HG02571 (cell line): Measurements from ENCODE around the gene PPP1R11.

Experiments used
- ATAC-seq: cut with Tn5 transposase; IDR thresholded peaks from one replicate; pipeline ENCODE4 v1.9.1; 2021; ENCODE audit warnings: mild to moderate bottlenecking, moderate library complexity; ENCODE audit not compliant: unreplicated experiment

PPP1R11 gene

DNA sequence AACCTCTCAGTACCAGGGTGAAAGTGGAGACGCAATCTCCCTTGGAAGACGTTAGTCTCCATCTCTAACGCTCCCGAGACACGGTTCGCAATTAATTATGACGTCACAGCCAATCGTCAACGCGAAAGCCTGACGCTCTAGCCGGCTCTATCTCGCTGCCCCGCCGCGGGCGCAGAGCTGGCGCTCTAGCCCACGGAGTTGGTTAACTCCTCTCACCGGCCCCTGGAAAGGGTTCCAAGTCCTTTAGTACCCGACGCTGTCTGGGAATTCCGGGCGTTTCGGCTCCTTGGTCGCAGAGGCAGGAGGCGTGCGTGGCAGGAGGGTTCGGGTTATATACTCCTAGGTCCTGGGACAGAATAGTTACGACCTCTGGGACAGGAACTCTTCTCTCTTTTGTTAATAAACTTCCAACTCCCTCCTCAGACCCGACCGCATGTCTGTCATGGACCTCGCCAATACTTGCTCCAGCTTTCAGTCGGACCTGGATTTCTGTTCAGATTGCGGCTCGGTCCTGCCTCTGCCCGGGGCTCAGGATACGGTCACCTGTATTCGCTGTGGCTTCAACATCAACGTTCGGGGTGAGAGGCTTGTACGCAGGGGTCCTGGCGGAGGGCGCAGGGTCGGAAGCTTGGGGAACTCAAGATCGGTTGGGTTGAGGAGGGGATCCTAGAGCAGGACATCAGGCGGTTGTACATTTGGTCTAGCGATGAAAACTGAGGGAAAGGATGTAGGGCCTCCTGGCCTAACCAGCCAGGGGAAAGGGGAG, 5.7 kb upstream of the PPP1R11 start, which contains the start of gene POLR1H:
Gene POLR1H, plus strand, starts transcription at position 174 of the 766 bp plus-strand sequence. Its CDS starts 260 bp downstream, at position 434.
- ATAC-seq, result peak; percentile 87

DNA sequence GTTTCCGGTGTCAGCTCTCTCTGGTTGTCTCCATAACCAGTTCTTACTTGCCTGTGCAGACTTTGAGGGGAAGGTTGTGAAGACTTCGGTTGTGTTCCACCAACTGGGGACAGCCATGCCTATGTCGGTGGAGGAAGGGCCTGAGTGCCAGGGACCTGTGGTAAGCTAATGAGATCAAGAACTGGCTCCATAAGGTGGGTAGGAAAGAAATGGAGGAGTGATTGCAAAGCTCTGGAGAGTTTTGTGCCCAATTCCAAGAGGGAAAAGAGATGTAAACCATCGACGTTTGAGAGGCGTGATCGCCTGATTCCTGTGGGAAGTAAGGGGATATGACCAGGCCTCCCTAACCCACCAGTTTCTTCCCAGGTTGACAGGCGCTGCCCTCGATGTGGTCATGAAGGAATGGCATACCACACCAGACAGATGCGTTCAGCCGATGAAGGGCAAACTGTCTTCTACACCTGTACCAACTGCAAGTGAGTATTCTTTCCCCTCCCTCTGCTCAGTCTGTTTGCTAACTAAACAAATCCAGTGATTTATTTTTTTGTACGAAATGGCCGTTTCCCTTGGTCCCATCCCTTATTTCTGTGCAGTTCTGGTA, 5.0 kb upstream of the PPP1R11 start:
- no peak for ATAC-seq

DNA sequence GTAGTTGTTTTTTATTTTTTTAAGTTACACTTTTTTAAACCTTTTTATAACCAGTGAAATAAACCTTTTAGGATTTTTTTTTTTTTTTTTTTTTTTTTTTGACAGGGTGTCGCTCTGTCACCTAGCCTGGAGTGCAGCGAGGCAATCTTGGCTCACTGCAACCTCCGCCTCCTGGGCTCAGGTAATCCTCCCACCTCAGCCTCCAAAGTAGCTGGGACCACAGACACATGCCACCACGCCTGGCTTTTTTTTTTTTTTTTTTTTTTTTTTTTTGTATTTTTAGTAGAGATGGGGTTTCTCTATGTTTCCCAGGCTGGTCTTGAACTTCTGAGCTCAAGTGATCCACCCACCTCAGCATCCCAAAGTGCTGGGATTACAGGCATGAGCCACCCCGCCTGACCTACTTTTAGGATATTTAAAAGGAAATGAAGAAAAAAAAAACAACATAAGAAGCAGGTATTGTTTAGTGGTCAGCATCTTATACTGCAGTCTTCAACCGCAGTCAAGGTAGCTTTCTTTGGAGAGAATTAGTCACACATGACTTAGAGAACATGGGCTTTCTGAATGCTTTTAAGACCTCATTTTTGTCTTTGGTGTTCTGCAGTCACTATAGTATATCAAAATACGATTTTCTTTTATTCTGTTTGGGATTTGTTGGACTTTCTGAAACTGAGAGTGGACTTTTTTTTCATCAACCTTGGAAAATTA, 4.4 kb upstream of the PPP1R11 start:
- no peak for ATAC-seq

DNA sequence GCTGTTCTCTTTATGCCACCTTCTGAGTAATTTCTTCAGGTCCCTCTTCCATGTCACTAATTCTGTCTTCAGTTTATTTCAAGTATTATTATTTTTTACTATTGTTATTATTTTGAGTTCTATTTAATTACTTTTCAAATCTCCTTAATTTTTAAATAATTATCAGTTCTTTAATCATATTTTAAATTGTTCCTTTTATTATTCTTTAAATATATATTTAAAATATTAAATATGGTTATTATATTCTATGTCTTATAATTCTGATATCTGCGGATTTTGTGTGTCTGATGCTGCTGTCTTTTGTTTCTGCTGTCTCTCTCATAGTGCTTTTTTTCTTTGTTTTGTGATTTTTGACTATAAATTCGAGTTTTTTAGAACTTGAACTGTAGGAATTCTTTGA, 3.7 kb upstream of the PPP1R11 start:
- ATAC-seq, result no peak

DNA sequence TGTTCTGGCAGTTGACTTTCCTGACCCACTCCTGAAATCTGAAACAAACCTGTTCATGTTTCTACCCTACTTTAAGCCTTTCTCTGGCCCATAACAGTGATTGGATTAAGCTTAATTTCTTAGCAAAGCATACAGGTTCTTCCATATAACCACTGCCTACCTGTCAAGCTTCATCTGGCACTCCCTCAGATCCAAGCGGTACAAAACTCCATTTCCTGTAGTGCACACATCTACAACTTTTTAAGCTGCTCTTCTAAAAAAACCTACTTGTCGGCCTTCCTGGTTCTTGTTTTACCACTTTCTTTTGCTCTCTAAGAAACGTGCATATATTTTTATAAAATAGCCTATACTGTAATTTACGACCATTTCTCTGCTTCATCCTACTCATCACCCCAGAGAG, 916 bp upstream of the PPP1R11 start:
- no peak for ATAC-seq

DNA sequence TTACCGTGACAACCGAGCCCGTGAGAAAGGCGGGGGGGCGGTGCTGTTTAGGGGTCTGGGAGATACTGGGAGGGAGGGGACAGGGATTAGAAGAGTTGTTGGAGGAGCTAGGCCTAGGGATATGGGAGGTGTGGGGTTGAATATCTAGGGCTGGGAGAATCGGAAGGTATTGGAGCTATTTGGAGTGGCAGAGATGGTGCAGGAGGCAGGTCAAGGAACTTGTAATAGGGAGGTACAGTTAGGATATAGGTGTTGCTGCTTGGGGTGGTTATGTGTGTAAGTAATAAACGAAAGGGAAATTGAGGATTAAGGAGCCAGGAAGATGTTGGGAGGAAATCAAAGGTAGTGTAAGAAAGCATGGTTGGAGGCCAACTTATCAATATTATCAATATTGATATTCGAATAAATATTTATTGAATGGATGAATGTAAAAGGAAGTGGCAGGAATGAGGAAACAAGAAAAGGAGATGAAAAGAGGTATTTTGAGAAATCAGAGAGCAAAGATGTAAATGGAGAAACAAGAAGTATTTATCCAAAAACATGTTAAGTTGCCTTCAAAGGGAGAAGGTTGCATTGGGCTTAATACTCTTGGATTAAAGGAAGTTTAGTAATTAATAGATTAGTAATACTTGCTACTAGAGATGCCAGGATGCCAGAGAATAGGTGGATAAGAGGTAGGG, 602 bp downstream of the PPP1R11 start:
- ATAC-seq, result no peak

DNA sequence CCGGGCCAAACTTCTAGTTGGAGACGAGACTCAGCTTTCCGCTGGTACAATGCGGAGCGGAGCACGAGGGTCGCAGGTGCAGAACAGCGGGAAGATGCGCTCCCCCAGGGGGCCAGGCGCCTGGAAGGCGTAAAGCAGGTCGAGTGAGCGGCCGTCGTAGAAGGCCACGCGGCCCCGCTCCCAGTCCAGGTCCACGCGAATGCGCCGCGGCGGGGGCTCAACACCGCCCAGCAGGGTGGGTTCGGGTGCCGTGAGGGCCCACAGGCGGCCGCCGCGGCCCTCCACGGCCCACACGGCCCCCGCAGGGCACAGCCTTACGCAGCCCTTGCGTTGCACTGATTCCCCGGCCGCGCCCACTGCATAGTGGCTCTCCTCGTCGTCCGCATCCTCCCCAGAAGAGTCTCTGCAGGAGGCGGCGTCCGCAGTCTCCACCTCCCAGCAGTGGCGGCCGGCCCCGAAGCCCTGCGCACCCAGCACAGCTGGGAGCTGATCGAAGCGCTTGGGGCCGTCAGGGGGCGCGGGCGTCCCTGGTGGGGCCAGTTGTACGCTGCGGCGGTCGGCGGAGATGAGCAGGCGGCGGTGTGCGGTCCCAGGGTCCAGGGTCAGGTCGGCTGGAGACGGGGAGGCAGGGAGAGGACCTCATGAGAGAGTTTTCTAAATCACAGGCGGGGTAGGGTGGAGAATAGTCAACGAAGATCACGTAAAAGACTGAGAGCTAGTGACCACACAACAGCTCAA, 4.3 kb downstream of the PPP1R11 start:
- ATAC-seq, result no peak

DNA sequence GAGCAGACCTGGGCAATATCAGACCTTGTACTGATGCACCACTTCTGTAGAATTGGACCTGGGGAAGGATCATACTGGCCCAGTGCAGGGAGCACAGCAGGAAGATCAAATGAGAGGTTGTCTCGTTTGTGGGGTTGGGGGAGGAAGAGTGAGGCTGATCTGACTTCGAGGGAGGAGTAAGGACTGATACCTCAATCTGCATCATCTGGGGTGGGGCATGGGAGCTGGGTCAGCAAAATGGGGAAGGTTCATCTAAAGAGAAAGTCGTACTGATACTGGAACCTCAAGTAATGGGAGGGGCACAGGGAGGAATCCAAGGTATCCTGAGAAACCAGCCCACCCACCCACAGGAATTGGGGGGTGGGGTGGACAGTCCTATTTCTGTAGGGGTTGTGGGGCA, 4.9 kb downstream of the PPP1R11 start:
- ATAC-seq, result no peak

DNA sequence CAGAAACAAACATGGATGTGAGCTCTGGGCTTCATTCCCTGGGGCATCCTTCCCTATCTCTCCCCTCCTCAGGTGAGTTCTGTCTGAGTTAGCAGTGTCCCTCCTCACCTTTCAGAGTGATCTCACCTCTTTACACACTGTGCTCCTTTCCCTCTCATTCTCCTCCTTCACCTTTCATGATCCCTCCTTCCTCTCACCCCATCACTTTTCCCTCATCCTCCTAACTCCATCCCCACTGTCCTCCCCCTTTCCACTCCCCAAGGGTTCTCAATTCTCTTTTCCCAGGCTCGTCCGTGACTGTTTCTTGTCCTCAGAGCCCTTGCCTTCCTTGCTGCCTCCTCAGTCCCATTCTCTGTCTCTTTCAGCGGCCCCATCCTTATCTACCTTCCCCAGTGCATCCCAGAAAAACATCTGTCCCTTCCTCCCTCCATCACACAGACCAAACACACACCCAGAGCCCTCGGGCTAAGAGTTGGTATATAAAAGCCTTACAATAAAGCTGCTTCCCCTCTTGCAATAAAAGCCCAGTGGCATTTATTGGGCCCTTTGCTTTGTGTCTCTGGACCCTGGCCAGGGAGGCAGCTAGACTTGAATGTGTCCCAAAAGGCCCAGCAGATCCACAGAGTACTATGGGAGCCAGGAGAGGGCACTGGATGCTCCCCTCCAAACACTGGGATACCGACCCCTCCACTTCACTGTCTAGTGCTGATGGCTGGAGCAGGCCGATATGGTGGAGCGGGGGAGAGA, 6.7 kb downstream of the PPP1R11 start:
- no peak for ATAC-seq

DNA sequence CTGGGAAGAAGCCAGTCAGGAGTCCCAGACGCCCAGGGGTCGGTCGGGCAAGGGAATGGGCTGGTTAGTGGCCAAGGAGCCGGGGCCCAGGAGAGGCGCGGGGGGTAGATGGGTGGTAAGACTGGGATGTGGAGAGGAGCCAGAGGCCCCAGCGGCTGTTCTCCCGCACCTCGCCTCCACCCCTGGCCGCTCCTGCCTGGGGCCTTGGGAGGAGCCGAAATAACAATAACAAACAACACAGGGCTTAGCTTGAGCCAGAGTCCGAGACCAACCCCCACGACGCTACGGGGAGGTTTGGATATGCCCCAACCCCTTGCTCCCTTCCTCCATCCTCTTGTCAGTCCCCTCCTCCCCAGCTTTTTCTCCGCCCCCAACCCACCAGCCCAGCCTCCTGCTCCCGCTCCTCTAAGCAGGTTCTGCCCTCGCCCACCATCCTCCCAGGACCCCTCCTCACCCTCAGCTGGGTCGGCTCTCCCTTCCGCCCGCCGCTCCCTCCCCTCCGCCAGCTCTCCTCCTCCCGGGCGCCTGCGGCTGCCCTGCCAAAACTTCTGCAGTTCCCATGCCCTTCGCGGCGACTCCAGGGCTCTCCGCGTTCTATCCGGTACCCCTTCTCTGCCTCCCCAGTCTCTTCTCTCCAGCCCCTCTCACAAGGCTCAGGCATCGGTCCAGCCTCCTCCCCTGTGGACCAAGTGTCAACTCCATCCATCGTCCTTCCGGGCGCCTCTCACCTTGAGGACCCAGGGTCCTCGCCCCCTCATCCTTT, 7.5 kb downstream of the PPP1R11 start:
- ATAC-seq, result no peak

DNA sequence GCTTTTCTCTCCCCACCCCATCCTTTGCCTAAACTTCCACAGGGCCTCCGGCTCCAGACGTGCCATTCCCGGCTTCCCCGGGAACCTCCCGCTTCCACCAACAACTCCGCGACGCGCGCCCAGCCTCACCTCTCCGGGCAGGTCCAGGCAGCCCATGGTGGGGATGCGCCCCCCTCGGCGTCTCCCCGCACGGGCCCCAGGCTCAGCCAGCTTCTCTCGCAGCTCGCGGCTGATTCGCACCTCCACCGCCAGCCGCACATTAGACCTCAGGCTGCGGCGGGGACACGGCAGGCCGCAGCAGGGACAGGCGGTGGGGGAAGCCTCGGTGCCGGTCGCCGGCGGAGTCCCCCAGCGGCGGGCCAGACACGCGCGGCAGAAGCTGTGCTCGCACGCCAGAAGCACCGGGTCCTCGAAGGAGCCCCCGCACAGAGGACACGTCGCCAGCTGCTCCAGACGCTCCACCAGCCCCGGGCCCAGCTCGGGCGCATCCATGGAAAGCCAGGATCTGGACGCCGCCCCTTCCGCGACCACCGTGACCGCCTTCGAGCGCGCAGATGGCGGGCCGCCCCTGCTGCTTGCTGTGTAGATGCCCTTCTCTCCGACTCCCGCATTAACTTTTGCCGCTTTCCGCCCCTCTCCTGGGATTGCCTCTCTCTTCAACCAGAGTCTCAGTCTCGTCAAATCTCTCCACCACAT, 8.2 kb downstream of the PPP1R11 start, which contains the start of gene RNF39:
Gene RNF39, minus strand, starts transcription at position 676 of the 696 bp plus-strand sequence. Its CDS starts 184 bp downstream, at position 492.
- no peak for ATAC-seq

DNA sequence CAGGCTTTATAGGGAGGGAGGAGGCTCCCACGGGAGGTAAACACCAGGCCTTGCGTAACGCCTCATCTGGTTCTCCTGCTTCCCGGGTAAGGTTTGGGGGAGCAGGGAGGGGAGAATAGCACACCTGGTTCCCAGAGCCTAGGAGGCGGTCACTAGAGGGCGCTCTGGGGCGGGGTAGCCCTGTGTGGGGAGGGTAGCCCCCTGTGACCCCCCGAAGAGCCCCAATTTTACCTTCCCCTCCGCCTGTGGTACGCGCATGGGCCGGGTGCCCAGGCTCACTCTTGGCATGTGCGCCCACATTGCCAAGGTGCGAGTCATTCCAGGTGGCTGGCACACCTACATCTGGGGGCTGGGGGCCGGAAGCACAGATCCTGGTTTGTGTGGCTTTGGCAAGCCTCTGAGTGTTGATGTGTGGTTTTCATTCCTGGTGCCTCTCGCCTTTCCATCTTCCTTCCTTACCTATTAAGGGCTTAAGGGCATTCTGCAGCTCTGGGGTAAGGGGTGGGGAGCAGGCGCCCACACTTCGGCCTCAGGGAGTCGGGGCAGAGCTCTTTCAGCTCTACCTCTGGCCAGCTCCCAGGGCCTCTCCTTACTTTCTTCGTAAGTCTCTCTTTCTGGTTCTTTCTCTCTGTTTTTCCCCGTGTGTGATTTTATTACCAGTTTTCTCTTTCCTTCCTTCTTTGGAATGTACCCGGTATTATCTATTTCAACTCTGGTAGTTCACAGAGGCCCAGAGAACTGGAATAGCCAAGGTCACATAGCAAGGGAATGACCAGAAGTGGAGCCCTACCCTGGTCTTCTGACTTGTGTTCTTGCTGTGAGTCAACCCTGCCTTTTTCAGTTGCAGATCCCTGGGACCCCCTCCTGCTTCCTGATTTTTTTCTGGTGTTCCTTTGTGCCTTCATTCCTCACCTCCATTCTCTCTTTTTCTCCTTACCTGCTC, 9.1 kb downstream of the PPP1R11 start:
- no peak for ATAC-seq

DNA sequence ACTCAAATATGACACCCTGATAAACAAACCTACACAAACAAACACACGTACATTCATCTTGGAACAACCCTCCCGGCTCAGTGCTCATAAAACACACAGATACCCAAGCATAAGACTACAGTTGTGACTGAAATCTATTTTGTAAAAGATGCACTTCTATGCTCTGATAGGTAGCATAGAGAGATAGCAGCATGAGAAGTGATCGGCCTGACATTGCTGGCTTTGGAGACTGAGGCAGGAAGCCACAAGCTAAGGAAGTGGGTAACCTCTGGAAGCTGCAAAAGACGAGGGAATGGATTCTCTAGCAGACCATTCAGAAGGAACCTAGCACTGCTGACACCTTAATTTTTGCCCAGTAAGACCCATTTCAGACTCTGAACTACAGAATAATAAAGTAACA, 10.2 kb downstream of the PPP1R11 start:
- ATAC-seq, result no peak

DNA sequence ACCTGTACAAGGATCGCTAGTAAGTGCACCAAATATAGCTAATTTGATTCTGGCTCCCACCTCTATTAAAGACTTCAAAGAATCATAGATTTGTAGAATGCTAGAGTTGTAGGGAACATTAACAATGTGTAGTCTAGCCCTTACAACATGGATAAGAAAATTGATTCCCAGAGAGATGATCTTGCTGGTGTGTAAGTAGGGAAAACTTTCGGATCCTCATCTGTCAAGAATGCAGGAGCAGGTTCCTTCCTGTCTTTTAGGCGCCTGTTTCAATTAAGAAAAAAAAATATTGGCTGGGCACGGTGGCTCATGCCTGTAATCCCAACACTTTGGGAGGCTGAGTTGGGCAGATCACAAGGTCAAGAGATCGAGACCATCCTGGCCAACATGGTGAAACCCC, 20.9 kb downstream of the PPP1R11 start:
- ATAC-seq, result no peak

DNA sequence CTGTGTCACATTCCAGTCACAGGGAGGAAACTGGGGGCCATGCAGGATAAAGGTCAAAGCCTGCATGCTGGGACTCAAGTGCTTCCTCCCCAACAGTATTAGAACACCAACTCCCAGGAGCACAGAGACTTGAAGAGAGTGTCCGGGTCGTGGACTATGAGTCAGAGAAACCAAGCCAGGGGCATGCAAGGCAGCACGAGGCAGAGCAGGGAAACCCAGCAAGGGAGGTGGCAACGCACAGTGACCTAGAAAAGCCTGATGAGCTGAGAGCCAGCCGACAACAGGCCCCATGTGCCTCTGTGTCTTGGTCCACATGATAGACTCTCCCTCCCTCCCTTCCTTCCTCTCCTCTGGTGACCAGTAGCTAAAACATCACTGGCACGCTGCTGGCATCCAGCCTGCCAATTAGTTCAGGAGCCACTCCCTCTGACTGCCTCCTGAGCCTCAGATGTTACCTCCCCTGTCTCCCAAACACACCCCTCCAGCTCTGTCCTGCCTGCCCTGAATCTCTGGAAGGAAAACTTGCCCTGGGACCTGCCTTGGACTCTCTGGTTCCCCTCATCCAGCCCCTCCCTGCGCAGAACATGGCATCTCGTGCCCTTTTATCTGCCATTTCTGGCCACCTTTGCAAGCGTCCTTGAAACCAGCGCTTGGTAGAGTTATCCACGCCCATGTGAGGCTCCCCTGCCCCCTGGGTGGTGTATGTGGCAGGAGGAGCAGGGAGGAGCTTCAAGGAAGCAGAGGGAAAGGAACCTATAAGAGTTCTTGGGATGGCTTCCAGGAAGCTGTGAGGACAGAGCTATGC, 24.8 kb downstream of the PPP1R11 start:
- no peak for ATAC-seq

DNA sequence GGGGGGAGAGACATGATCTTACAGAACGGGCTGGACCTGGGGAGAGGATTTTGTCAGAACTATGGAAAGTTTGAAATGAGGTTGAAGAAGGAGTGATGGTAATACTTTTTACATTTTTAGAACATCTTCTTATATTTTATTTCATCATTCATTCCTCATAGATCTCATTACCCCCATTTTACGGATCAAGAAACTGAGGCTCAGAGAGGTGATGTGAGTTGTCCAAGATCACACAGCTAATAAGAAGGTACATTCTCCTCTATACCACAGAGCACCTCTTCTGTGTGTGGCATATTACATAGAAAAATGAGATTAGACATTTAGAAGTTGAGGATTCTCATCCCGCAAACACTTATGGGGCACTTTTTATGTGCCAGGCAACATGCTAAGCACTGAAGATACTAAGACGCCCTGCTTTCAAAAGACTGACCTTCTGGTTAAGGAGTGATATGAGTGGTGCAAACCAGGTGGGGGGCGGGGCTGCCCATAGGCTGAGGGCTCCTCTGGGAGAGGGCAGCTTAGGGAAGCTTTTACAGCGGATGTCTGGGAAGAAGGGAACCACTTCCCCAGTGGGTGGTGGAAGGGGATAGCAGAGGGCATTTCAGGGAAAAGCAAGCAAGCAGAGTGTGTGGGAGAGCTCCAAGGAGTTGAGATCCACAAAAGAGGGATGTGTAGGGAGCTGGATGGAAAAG, 26.0 kb downstream of the PPP1R11 start:
- no peak for ATAC-seq
